ENCODE data around the gene PADI1.

PADI1 gene

DNA sequence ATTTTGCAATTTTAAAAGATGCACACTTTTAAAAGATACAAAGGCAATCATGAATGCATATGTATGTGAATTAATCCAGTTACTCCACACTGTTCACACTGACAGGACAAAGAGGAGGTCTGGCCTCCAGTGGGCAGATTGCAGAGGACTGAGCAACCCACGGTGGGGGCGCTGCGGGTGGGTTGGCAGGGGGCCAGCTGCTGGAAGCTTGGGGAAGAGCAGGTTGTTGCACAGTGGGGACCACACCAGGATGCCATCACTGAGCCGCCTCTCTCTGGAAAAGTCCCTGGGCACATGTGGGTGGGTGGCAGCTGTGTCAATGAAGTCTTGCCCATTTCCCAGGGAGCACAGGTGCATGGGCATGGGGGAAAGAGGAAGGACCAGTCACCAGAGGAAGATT lies 90.4 kb downstream of the PADI1 start:
- no peak for DNase-seq (ENCODE audit: low spot score)
- no peak for FAIRE-seq

Measured in urothelium cell line (cell line).